Glutamatergic neuron (in vitro differentiated cells): ENCODE results near the gene ISLR. TPM values are rescaled to one million over a fixed set of nuclear protein-coding genes. Genes with fewer than 3 reads are reported as not detected.

Experiments used
- DNase-seq: peaks from one replicate; pipeline ENCODE4 v3.0.0; 2022
- H3K27ac Mint-ChIP-seq: one replicate; pipeline ENCODE4 v1.8.0; 2020; ENCODE audit warnings: mild to moderate bottlenecking, mixed read lengths, inconsistent platforms; ENCODE audit not compliant: unreplicated experiment
- H3K27me3 Mint-ChIP-seq: one replicate; pipeline ENCODE4 v1.8.0; 2020; ENCODE audit warnings: mild to moderate bottlenecking, moderate library complexity, mixed read lengths, inconsistent platforms; ENCODE audit not compliant: unreplicated experiment
- H3K36me3 Mint-ChIP-seq: one replicate; pipeline ENCODE4 v1.8.0; 2020; ENCODE audit warnings: mild to moderate bottlenecking, mixed read lengths, inconsistent platforms; ENCODE audit not compliant: unreplicated experiment
- H3K4me1 Mint-ChIP-seq: one replicate; pipeline ENCODE4 v1.8.0; 2020; ENCODE audit warnings: mild to moderate bottlenecking, low read depth, mixed read lengths, inconsistent platforms; ENCODE audit not compliant: unreplicated experiment
- H3K4me3 Mint-ChIP-seq: one replicate; pipeline ENCODE4 v1.8.0; 2020; ENCODE audit warnings: mild to moderate bottlenecking, mixed read lengths, inconsistent platforms; ENCODE audit not compliant: unreplicated experiment
- H3K9me3 Mint-ChIP-seq: one replicate; pipeline ENCODE4 v1.8.0; 2020; ENCODE audit warnings: mild to moderate bottlenecking, moderate library complexity, mixed read lengths, inconsistent platforms; ENCODE audit not compliant: unreplicated experiment
- total RNA-seq: library from RNA; stranded (reverse); fragmentation: NEBNext Ultra II Directional; extraction: Animal tissue kit (Norgen Biotek cat#: 25700); gene quantifications from one replicate; pipeline ENCODE4 v1.2.1, GENCODE V29; 2021; ENCODE audit not compliant: unreplicated experiment
- TF ChIP-seq, protein P1 (sequence below): fragments of 200-600 bp; sonication (generic); IDR thresholded peaks from one replicate; pipeline ENCODE4 v1.5.0; 2021; ENCODE audit not compliant: partially characterized antibody, unreplicated experiment

Gene ISLR
- total RNA-seq, 1 donor from 2014 or later: 1.2 TPM

DNA sequence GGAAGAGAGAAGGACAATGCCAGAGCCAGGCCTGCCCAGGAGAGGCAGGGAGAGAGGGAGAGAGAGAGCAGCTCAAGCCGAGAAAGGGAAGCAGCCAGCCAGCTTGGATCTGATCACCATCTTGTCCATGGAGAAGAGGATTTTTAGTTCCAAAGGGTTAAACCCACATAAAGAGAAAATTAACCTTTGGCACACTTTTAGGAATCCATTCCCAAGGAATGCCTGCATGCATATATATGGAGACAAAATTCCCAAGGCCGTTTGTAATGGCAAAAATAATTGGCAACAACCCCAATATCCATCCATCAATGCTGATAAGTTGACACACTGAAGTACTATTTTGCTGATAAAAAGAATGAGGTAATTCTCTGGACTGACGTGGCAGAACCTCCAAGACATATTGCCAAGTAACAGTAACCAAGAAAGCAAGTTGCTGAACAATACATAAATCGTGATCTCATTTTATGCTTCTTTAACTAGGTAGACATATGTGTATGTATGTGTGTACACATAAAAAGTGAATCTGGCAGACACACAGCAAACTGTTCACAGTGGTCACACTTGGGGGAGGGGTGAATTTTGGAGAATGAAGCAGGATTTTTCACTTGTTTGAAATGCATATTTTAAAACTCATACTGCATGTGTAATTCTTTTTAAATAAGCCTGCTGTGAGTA is 36.6 kb downstream of the ISLR start:
- no peak for DNase-seq
- Mint-ChIP-seq H3K4me1 (peaks cover 11% of the 10 kb centered on the region), H3K36me3 (peaks cover 5% of the 10 kb centered on the region), H3K4me3 (no peak overlapping the region), H3K9me3 (peaks cover 7% of the 10 kb centered on the region), H3K27ac (no peak overlapping the region), H3K27me3 (peaks cover 8% of the 10 kb centered on the region)
- TF ChIP-seq, protein P1, sequence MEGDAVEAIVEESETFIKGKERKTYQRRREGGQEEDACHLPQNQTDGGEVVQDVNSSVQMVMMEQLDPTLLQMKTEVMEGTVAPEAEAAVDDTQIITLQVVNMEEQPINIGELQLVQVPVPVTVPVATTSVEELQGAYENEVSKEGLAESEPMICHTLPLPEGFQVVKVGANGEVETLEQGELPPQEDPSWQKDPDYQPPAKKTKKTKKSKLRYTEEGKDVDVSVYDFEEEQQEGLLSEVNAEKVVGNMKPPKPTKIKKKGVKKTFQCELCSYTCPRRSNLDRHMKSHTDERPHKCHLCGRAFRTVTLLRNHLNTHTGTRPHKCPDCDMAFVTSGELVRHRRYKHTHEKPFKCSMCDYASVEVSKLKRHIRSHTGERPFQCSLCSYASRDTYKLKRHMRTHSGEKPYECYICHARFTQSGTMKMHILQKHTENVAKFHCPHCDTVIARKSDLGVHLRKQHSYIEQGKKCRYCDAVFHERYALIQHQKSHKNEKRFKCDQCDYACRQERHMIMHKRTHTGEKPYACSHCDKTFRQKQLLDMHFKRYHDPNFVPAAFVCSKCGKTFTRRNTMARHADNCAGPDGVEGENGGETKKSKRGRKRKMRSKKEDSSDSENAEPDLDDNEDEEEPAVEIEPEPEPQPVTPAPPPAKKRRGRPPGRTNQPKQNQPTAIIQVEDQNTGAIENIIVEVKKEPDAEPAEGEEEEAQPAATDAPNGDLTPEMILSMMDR: no peak

DNA sequence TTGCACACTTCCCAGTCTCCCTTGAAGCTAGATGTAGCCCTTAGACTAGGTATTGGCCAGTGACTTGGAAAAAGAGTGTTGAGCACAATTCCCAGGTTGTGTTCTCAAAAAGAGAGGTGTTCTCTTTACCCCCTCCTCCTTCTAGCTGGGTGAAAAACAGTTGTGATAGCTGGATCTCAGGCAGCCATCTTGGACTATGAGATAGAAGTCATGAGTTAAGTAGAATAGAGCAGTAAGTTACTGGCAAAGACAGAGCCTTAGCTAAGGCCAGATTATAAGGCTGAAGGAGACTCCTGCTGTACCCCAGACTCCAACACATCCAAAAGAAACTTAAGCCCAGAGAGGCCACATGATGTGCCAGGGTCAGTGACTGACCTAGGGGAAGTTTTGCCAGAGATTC is 37.2 kb downstream of the ISLR start:
- Mint-ChIP-seq H3K4me3 (no peak overlapping the region), H3K4me1 (peaks cover 15% of the 10 kb centered on the region), H3K27me3 (peaks cover 14% of the 10 kb centered on the region), H3K36me3 (peaks cover 5% of the 10 kb centered on the region), H3K9me3 (peaks cover 7% of the 10 kb centered on the region), H3K27ac (no peak overlapping the region)
- DNase-seq: no peak
- TF ChIP-seq, protein P1: no peak

DNA sequence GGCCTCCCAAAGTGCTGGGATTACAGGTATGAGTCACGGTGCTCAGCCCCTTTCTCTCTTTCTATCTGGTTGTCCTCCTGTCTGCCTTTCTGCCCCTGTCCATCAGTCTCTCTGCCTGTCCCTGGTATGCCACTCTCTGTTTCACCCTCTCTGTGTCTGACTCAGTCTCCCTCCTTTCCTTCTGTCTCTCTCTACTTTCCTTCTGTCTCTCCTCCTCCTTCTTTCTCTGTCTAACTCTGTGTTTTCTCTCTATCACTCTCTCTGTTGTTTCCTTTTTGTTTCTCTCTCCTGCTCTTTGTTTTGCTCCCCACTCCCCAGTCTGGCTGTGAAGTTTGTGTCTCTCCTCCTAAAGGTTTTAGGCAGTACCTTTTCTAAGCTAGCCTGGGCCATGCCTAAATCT is 38.1 kb downstream of the ISLR start:
- TF ChIP-seq, protein P1: no peak
- no peak overlapping the region for H3K4me3 Mint-ChIP-seq
- H3K9me3 Mint-ChIP-seq: peaks cover 7% of the 10 kb centered on the region
- peaks cover 14% of the 10 kb centered on the region for H3K27me3 Mint-ChIP-seq
- H3K4me1 Mint-ChIP-seq: peaks cover 15% of the 10 kb centered on the region
- H3K27ac Mint-ChIP-seq: no peak overlapping the region
- H3K36me3 Mint-ChIP-seq: peaks cover 5% of the 10 kb centered on the region
- no peak for DNase-seq

DNA sequence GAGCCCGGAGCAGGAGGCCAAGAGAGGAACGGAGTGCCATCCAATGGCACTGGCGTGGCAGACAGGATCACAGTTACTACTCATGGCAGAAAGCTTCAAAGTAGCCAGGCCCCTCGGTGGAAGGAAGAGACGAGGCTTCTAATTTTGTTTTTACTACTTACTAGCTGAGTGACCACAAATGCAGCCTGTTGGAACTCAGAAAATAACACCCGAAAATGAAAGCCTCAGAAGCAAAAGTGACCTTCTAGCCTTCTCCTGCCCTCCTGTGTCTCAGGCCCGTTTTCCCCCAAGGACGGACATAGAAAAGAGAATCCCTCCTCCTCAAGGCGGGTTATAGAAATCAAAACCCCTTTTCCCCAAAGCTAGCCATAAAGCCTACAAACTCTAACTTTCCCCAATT is 39.0 kb downstream of the ISLR start:
- no peak overlapping the region for H3K4me3 Mint-ChIP-seq
- peaks cover 15% of the 10 kb centered on the region for H3K4me1 Mint-ChIP-seq

DNA sequence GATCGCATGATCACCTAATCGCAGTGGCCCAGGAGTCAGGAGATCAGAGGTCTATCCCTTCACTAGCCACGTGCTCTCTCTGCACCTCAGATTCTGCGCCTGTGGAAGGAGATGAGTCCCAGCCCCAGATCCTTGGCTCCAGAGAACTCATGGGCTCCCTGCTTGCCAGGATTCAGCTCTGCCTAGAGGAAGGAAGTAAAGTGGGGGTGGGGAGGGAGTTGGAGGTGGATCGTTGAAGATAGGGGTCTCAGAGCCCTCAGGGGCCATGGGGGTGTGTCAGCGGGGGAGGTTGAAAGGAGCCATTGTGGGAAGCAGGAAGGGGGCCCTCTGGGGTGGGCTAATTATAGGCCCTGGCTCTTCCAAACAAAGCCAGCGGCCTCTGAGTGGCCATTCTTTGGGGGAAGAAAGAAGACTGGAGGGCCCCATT is 40.4 kb downstream of the ISLR start:
- no peak overlapping the region for H3K4me3 Mint-ChIP-seq
- H3K27ac Mint-ChIP-seq: no peak overlapping the region
- DNase-seq: no peak
- no peaks in the 10 kb centered on the region for H3K36me3 Mint-ChIP-seq
- H3K4me1 Mint-ChIP-seq: peaks cover 15% of the 10 kb centered on the region
- peaks cover 12% of the 10 kb centered on the region for H3K27me3 Mint-ChIP-seq
- TF ChIP-seq, protein P1: no peak
- H3K9me3 Mint-ChIP-seq: peaks cover 2% of the 10 kb centered on the region

More for the DNA sequence above, 39.0 kb downstream of the ISLR start:
- peaks cover 5% of the 10 kb centered on the region for H3K9me3 Mint-ChIP-seq
- peaks cover 14% of the 10 kb centered on the region for H3K27me3 Mint-ChIP-seq
- H3K36me3 Mint-ChIP-seq: peaks cover 5% of the 10 kb centered on the region
- TF ChIP-seq, protein P1: no peak
- H3K27ac Mint-ChIP-seq: no peak overlapping the region
- no peak for DNase-seq
